Kidney (tissue), 14 donors: Measurements from ENCODE around the gene CDH13. TPM values are rescaled to one million over a fixed set of nuclear protein-coding genes. Genes with fewer than 3 reads are reported as not detected.
A peak's percentile ranks its signal among the peaks of the same experiment; 100 is the strongest.

Source experiments
- DNase-seq, 5 donors: peaks; one replicate each; pipeline ENCODE4 v3.0.0-alpha.2; 2013 to 2020
- FAIRE-seq: peaks from 2 replicates; lab custom pipeline; 2012; peaks lifted over from hg19 to GRCh38; lab: Jason Lieb, UNC
- H3K27ac ChIP-seq, 2 donors: one replicate each; pipeline ENCODE4 v1.7.0; 2013; ENCODE audit warnings: low read depth in 2 of 2, low read length in 2 of 2, inconsistent platforms in 1 of 2
- H3K27me3 ChIP-seq: one replicate; pipeline ENCODE4 v1.7.1; 2013; ENCODE audit warnings: low read length, inconsistent platforms; ENCODE audit not compliant: control insufficient read depth, insufficient read depth
- H3K36me3 ChIP-seq, 3 donors: one replicate each; pipeline versions ENCODE4 v1.7.0 to v1.7.1; 2013; ENCODE audit warnings: low read length in 3 of 3, control low read depth in 1 of 3, inconsistent platforms in 1 of 3; ENCODE audit not compliant: insufficient read depth in 3 of 3, control insufficient read depth in 2 of 3
- H3K4me1 ChIP-seq, 3 donors: one replicate each; pipeline versions ENCODE4 v1.7.0 to v1.7.1; 2013; ENCODE audit warnings: low read length in 3 of 3, inconsistent platforms in 1 of 3, low read depth in 1 of 3; ENCODE audit not compliant: control insufficient read depth in 2 of 3, insufficient read depth in 2 of 3
- H3K4me3 ChIP-seq, 3 donors: one replicate each; pipeline versions ENCODE4 v1.7.0 to v1.8.1; 2013; ENCODE audit warnings: low read length in 3 of 3, control low read depth in 1 of 3, inconsistent platforms in 1 of 3
- H3K9ac ChIP-seq, 3 donors: one replicate each; pipeline versions ENCODE4 v1.7.0 to v1.7.1; 2013; ENCODE audit warnings: low read length in 3 of 3, control low read depth in 1 of 3, inconsistent platforms in 1 of 3
- H3K9me3 ChIP-seq, 3 donors: one replicate each; pipeline versions ENCODE4 v1.7.0 to v1.7.1; 2013; ENCODE audit warnings: low read length in 3 of 3, control low read depth in 1 of 3, inconsistent platforms in 1 of 3; ENCODE audit not compliant: control insufficient read depth in 2 of 3, insufficient read depth in 1 of 3
- intact Hi-C: fragments of 100-400 bp; cut with DNase I; formaldehyde crosslinking; loops from one replicate; pipeline ENCODE4 v1.11.1; 2022
- polyA plus RNA-seq: library from polyadenylated mRNA; stranded (reverse); fragments of 350-450 nt; fragmentation: Illumina TruSeq; extraction: RNeasy Lipid Tissue Mini Kit (QIAGEN cat#74804); gene quantifications from one replicate; pipeline ENCODE4 v1.2.3, GENCODE V29; 2014; ENCODE audit warnings: low read depth, low replicate concordance; ENCODE audit not compliant: insufficient read depth
- total RNA-seq: library from RNA; stranded (reverse); fragmentation: NEBNext Ultra II Directional; extraction: Animal tissue kit (Norgen Biotek cat#: 25700); gene quantifications from one replicate; pipeline ENCODE4 v1.2.1, GENCODE V29; 2021
- TF ChIP-seq, protein P1 (sequence below): IDR thresholded peaks from 3 replicates; pipeline ENCODE4 v1.5.1; 2012; ENCODE audit warnings: mild to moderate bottlenecking, moderate library complexity, borderline replicate concordance; ENCODE audit not compliant: insufficient read depth; ENCODE audit errors: extremely low read depth
- donor health status: control.
- donor health status: control.
- donor health status: control.
- donor health status: control.
- donor health status: control.
- donor health status: DM: yes; HTN: yes; CAD: no.
- donor health status: Normal renal cell carcinoma (clear cell type).

Gene CDH13
- total and polyA plus RNA-seq, 2 donors from 2014 or later, result 4.8 to 13.8 TPM

GRCh38 chr16:83682116-83682867 is 1055.5 kb downstream of the CDH13 start:
- TF ChIP-seq, protein P1, sequence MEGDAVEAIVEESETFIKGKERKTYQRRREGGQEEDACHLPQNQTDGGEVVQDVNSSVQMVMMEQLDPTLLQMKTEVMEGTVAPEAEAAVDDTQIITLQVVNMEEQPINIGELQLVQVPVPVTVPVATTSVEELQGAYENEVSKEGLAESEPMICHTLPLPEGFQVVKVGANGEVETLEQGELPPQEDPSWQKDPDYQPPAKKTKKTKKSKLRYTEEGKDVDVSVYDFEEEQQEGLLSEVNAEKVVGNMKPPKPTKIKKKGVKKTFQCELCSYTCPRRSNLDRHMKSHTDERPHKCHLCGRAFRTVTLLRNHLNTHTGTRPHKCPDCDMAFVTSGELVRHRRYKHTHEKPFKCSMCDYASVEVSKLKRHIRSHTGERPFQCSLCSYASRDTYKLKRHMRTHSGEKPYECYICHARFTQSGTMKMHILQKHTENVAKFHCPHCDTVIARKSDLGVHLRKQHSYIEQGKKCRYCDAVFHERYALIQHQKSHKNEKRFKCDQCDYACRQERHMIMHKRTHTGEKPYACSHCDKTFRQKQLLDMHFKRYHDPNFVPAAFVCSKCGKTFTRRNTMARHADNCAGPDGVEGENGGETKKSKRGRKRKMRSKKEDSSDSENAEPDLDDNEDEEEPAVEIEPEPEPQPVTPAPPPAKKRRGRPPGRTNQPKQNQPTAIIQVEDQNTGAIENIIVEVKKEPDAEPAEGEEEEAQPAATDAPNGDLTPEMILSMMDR, result no peak
- Histone ChIP-seq H3K27me3 (no peaks in the 10 kb centered on the region), H3K9me3 (no peaks in the 10 kb centered on the region), H3K4me1 (no peaks in the 10 kb centered on the region), H3K4me3 (no peak overlapping the region), H3K27ac (no peak overlapping the region), H3K36me3 (no peaks in the 10 kb centered on the region), H3K9ac (no peak overlapping the region)
- peak in 3 of 5 donors; percentile 14 to 39 (median 38) for DNase-seq
- intact Hi-C loops, result no loop called here
- no peak for FAIRE-seq

GRCh38 chr16:83682868-83683235 is 1056.1 kb downstream of the CDH13 start:
- DNase-seq (peak in 2 of 5 donors; percentile 6 to 13), FAIRE-seq (no peak)
- TF ChIP-seq, protein P1, result no peak
- intact Hi-C loops, result no loop called here
- H3K9ac ChIP-seq, result no peak overlapping the region
- H3K4me3 ChIP-seq, result no peak overlapping the region
- H3K9me3 ChIP-seq, result no peaks in the 10 kb centered on the region
- H3K36me3 ChIP-seq, result no peaks in the 10 kb centered on the region
- no peaks in the 10 kb centered on the region for H3K4me1 ChIP-seq
- no peak overlapping the region for H3K27ac ChIP-seq
- no peaks in the 10 kb centered on the region for H3K27me3 ChIP-seq

DNA sequence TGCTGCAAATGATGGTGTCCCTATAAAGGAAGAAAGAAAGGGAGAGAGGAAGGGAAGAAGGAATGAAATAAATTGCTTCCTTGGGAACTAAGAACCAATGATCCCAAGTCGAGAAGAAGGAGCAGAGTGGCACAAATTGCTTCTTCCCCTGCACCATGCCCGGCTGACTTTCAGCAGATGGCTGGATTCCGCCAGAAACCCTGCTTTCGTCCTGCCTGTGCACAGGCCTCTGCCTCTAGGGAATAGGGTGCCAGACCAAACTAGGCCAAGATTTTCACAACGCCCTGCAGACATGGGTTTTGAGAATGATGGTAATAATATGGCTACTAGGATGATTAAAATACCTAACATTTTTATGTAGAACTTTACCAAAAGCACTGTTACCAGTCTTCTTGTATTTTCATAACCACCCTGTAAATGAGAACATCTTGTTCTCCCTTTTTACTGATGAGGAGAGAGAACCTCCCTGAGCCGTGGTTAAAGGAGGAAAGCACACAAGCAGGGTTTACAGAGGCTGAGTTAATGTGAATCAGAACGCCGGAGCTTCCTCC is 1058.9 kb downstream of the CDH13 start:
- intact Hi-C loops, result loop anchor here (5.0 kb wide), 1 partner anchor 127 kb away; no protein-coding TSS in a partner anchor
- no peak overlapping the region for H3K27ac ChIP-seq
- H3K36me3 ChIP-seq, result no peaks in the 10 kb centered on the region
- TF ChIP-seq, protein P1, result no peak
- no peaks in the 10 kb centered on the region for H3K27me3 ChIP-seq
- no peak for DNase-seq
- no peak overlapping the region for H3K4me3 ChIP-seq
- H3K4me1 ChIP-seq, result no peaks in the 10 kb centered on the region
- no peak overlapping the region for H3K9ac ChIP-seq
- no peak for FAIRE-seq
- no peaks in the 10 kb centered on the region for H3K9me3 ChIP-seq
